GM19397 (cell line): ENCODE measurements around the gene KRTCAP3.
"Not testable (repeated sequence)": the region's sequence is repeated elsewhere in the genome, so short reads cannot be mapped to it uniquely, and the experiment has no call there.

Experiments
- ATAC-seq: cut with Tn5 transposase; IDR thresholded peaks from one replicate; pipeline ENCODE4 v1.9.1; 2021; ENCODE audit warnings: mild to moderate bottlenecking, moderate library complexity; ENCODE audit not compliant: unreplicated experiment

KRTCAP3 gene, protein sequence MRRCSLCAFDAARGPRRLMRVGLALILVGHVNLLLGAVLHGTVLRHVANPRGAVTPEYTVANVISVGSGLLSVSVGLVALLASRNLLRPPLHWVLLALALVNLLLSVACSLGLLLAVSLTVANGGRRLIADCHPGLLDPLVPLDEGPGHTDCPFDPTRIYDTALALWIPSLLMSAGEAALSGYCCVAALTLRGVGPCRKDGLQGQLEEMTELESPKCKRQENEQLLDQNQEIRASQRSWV

DNA sequence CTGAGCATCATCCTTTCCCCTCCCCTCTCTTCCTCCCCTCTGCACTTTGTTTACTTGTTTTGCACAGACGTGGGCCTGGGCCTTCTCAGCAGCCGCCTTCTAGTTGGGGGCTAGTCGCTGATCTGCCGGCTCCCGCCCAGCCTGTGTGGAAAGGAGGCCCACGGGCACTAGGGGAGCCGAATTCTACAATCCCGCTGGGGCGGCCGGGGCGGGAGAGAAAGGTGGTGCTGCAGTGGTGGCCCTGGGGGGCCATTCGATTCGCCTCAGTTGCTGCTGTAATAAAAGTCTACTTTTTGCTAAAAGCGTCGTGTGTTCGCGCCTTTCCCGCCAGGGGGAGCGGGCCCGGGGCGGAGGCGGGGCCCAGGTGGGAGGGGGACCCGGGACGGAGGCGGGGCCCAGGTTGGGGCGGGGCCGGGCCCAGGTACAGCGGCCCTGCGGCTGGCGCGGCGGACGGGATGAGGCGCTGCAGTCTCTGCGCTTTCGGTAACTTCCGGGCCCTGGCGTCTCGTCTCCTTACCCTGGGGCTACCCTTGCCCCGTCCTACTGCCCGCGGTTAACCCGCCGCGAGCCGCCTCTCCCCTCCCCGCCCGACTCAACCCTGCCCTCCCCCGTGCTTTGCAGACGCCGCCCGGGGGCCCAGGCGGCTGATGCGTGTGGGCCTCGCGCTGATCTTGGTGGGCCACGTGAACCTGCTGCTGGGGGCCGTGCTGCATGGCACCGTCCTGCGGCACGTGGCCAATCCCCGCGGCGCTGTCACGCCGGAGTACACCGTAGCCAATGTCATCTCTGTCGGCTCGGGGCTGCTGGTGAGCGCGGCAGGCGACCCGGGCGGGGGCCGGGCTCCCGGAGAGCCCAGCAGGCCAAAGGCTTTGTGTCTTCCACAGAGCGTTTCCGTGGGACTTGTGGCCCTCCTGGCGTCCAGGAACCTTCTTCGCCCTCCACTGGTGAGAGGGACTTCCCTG is at the start of gene KRTCAP3:
Gene KRTCAP3 (plus strand): TSS at position 424 of the 962 bp plus-strand sequence. CDS start 32 bp downstream, at position 456.
- no peak for ATAC-seq

DNA sequence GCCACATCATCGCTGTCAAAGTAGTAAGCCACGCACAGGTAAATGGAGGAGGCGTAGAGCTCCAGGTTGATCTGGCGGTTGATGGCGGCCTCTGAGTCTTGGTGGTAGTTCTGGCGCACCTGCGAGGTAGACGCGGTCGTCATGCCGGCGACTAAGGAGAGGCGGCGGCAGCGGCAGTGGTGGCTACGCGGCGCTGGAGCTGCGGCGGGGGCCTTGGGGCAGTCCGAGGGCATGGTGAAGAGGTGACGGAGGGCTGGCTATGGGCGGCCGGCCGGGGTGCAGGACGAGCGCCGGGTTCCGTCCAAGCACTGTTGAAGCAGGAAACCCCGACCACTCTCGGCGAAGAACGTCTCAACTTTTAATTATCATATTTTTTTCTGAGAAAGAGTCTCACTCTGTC is 49.0 kb upstream of the KRTCAP3 start:
- ATAC-seq, result no peak

GRCh38 chr2:27398962-27399361 is 43.2 kb upstream of the KRTCAP3 start:
- no peak for ATAC-seq

DNA sequence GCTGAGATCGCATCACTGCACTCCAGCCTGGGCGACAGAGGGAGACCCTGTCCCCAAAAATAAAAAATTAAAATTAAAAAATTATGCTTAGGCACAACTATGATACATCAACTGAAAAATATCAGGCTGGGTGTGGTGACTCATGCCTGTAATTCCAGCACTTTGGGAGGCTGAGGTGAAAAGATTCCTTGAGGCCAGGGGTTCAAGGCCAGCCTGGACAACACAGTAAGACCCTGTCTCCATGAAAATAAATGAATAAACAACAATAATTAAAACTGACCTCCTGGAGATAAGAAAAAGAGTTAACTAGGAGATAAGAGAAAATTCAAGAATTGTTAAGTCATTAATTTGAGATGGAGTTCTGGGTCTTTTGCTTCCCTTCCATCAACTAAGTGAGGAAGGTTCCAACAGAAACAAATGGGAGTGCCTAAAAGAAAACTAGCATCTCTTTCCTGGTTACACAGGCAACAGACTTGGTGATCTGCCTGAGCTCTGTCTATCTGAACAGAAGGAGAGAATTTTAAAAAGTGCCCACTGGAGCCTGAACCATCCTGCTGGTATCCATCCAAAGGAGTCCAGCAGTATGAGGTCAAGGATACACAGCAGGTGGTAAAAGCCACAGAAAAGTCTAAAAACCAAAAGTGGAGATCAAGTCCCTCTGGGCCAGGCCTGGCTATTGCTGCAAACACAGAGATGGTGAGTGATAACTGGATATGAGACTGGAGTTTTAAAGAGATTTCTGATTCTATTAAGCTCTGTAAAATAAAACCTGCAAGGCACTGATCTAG is 41.6 kb upstream of the KRTCAP3 start:
- no peak for ATAC-seq

GRCh38 chr2:27407798-27408491 is 34.2 kb upstream of the KRTCAP3 start:
- no peak for ATAC-seq

GRCh38 chr2:27408601-27409320 is 33.4 kb upstream of the KRTCAP3 start:
- peak; percentile 15 for ATAC-seq

- peak; percentile 97 for ATAC-seq
Observed at GRCh38 chr2:27409321-27410073, 32.7 kb upstream of the KRTCAP3 start, which contains the start of gene PPM1G. PPM1G (minus strand) TSS chr2:27409591; CDS start chr2:27409422, 169 bp downstream.

DNA sequence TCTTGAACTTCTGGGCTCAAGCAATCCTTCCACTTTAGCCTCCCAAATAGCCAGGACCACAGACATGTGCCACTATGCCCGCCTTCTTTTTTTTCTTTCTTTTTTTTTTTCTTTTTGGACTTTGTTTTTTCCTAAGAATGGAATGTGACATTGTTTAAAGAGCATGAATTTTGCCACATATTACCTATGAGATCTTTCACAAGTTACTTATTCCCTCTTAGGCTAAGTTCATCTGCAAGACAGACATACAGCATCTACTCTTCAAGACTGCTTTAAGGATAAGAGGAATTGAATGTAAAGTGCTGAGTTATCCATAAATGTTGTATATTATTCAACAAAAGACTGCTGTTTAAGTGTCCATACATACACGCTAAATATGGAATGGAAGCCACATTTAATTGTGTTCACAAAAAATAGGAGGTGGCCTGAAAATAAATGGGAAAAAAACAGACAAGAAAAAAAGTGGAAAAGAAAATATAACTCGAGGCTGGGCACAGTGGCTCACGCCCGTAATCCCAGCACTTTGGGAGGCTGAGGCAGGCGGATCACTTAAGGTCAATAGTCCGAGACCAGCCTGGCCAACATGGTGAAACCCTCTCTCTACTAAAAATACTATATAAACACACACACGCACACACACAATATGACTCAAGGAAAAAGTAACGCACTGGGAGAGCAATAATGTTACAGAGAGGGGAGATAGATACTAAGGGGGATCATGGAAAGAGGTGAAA is 29.6 kb upstream of the KRTCAP3 start:
- ATAC-seq, result no peak

GRCh38 chr2:27416151-27416550 is 26.0 kb upstream of the KRTCAP3 start:
- no peak for ATAC-seq

- ATAC-seq, result no peak
Observed at GRCh38 chr2:27420996-27421395, 21.2 kb upstream of the KRTCAP3 start.

- ATAC-seq, result no peak
Observed at GRCh38 chr2:27421660-27422250, 20.4 kb upstream of the KRTCAP3 start.

DNA sequence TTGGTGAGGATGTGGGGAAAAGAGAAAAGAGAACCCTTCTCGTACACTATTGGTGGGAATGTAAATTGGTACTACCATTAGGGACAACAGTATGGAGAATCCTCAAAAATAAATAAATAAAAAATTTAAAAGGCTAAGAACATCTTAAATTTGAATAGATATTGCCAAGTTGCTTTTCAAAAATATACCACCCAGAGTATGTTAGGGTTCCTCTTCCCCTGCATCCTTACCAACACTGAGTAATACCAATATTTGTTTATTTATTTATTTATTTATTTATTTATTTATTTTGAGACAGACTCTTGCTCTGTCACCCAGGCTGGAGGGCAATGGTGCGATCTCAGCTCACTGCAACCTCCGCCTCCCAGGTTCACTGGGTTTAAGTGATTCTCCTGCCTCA is 19.2 kb upstream of the KRTCAP3 start:
- no peak for ATAC-seq

- not testable (repeated sequence) for ATAC-seq
Observed at GRCh38 chr2:27425039-27425438, 17.1 kb upstream of the KRTCAP3 start.

- ATAC-seq, result no peak
Observed at GRCh38 chr2:27427863-27428212, 14.3 kb upstream of the KRTCAP3 start.

DNA sequence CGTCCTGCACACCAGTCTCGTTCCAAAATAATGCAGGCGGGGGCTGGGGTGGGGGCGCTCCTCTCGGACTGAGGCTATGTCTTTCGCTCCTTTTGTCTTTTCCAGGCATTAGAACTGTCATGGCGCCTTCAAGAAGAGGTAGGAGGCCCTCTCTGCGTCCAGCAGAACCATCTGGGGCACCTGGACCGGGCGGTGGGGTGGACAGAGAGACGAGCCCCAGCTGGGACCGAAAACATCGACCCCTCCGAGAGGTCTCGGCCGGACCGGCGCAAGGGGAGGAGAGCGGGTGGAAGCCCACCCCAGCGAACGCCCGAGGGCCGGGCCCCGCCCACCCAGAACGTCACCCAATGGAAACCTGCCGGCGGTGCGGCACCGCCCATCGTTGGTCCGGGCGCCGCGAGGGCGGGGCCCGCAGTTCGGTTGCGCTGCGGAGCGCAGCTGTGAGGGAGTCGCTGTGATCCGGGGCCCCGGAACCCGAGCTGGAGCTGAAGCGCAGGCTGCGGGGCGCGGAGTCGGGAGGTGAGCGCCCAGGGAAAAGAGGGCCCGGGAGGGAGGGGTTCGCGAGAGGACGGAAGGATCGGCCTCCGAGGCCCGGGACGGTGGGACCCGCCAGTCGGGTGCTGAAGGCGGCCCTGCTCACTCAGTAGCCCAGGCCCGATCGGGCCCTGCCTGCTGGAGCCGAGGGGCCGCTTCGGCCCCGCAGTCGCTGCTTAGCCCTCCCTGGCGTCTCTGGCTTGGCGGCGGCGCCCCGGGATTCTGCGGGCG is 13.8 kb upstream of the KRTCAP3 start, which contains the start of gene NRBP1:
Gene NRBP1 (plus strand): TSS at position 419 of the 765 bp plus-strand sequence. CDS start 4,643 bp downstream, outside the sequence.
- peak; percentile 88 for ATAC-seq

GRCh38 chr2:27428978-27429541 is 13.1 kb upstream of the KRTCAP3 start:
- peak; percentile 77 for ATAC-seq

- ATAC-seq, result no peak
Observed at GRCh38 chr2:27431395-27431794, 10.8 kb upstream of the KRTCAP3 start.
